GM19351 (cell line): Measurements from ENCODE around the gene LUZP4.
"Not testable (repeated sequence)": the region's sequence is repeated elsewhere in the genome, so short reads cannot be mapped to it uniquely, and the experiment has no call there.

Source experiments
- ATAC-seq: cut with Tn5 transposase; IDR thresholded peaks from one replicate; pipeline ENCODE4 v1.9.1; 2021; ENCODE audit warnings: mild to moderate bottlenecking, moderate library complexity; ENCODE audit not compliant: unreplicated experiment

Gene LUZP4, protein sequence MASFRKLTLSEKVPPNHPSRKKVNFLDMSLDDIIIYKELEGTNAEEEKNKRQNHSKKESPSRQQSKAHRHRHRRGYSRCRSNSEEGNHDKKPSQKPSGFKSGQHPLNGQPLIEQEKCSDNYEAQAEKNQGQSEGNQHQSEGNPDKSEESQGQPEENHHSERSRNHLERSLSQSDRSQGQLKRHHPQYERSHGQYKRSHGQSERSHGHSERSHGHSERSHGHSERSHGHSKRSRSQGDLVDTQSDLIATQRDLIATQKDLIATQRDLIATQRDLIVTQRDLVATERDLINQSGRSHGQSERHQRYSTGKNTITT

DNA sequence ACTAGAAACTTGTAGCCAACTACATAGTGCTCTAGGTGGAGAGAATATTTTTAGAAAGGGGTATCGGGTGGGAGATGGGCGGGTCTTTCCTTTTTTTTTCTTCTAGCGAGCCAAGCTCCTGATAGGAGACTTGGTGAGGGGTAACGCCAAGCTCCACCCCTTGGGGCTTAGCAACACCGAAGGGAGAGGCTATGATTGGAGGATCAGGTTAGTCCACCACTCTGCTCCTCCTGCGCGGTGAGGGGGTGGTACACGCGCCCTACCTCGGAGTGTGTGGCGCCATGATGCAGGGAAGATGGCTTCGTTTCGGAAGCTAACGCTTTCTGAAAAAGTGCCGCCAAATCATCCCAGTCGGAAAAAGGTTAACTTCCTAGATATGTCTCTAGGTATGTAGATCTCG is at the start of gene LUZP4:
LUZP4 (plus strand) TSS at position 251 of the 400 bp plus-strand sequence; CDS start at position 296, 45 bp downstream.
- no peak for ATAC-seq

DNA sequence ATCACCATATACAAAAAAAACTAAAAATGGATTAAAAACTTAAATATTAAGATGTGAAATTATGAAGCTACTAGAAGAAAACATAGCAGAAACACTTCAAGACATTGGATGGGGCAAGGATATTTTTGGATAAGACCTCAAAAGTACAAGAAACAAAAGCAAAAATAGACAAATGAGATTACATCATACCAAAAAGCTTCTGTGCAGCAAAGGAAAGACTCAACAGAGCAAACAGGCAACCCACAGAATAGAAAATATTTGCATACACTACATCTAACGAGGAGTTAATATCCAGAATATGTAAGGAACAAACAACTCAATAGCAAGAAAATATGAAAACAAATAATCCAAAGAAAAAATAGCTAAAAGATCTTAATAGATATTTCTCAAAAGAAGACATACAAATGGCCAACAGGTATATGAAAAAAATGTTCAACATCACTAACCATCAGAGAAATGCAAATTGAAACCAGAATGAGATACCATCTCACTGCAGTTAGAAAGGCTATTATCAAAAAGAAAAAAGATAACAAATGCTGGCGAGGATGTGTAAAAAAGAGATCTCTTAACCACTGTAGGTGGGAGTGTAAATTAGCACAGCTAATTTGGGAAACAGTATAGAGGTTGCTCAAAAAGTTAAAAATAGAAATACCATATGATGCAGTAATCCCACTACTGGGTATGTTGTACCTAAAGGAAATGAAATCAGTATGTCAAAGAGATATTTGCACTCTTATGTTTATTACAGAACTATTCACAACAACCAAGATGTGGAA is 37.9 kb upstream of the LUZP4 start:
- ATAC-seq: peak; percentile 88

DNA sequence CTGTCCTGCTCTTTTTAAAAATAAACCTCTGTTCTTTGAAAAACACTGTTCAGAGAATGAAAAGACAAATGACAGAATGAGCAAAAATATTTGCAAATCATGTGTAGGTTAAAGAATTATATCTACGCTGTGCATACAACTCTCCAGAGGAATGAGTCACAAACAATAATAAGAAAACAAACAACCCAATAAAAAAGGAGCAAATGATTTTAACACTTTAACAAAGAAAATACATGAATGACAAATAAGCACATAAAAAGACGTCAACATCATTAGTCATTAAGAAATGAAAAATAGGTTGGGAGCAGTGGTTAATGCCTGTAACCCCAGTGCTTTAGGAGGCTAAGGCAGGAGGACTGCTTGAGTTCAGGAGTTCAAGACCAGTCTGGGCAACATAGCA is 34.5 kb upstream of the LUZP4 start:
- ATAC-seq: no peak

DNA sequence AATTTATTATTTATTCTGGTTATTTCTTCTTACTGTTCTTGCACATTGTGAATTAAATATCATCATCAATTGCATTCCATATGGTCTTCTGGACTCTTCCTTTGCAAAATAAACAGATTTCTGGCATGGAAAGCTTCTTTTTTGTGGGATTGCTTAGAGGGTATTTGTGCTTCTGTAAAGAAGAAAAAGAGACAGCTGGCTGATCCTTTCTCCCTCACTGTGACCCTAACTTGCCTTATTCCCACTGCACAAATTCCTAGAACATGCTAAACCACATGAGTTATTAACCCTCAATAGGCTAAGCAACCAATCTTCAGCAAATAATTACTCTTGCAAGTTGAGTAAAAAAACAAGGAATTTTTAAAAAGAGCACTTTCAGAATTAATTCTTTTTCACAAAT is 31.8 kb upstream of the LUZP4 start:
- no peak for ATAC-seq

DNA sequence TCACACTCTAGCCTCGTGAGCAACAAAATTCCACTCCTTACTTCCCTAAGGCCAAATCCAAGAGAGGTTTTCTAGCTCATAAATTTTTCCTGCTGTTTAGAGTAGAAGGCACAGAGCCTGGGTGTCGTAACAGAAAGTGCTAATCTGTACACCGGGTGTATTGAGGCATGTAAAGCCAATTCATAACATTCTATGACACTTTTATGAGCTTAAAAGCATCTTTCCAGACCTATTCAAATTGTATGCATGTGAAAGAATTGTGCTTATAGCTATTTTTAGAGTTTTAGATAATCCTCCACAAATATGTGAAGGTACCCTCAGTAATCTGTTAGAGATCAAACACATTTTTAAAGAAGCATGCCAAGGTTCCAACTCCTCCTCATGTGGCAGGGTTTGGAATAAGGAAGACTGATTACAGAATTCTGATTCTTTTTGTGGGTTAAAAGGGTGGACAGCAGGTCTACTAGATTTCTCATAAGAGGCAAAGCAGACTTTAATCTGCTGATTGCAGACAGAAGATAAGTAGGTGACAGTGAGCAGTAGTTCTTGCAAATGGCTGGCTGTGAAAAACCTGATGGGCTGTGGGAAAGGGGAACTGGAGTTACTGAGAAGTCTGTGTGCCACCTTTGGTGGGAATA is 30.2 kb upstream of the LUZP4 start:
- no peak for ATAC-seq

DNA sequence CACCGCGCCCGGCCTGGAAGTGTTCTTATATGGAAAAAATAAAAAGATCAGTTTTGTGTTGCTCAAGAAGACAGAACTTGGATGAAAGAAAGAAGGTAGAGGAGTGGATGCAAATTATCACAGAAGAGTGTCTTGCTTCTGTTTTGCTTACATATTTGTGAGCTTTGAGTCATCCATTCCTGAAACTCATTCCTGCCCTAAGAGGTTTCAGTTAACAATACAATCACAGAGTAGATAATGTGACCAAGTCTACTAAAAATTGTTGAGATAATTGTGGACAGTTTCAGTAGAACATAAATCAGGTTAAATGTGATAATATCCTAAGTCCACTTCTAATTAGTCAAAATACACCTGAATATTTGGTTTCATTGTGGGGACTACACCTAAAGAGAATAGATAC is 29.2 kb upstream of the LUZP4 start:
- ATAC-seq: peak; percentile 50

DNA sequence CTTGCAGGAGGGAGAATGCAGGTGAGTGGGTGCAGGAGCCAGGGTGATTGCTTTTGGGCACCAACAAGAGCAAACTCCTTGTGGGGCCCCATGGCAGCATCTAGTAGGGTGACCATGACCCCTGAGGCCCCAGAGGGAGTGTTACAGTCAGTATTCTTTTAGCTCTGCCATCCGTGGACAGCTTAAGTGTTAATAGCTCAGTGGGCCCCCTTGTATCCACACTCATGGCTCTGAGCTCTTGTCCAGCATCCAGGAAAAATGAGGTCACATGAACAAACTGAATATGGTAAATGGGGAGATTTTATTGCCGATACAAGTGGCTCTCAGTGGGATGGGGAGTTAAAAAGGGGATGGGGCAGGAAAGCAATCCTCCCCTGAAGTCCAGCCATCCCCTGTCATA is 28.4 kb upstream of the LUZP4 start:
- ATAC-seq: no peak

DNA sequence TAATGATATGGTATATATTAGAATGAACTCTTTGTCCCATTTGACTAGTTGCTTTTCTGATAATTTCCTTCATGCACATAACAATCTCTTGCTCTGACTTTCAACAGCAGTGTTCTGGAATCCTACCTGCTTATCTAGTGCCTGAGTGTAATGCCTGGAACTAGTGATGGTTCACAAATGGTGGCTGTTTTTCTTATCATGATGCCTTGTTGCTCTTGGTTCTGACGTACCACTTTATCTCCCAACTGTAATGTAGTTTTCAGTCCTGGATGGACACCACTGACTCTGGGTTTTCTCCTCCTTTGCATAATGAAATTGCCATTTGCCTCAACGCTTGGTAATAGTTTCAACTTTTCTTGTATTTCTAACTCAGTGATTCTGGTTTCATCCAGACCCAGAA is 25.5 kb upstream of the LUZP4 start:
- no peak for ATAC-seq

DNA sequence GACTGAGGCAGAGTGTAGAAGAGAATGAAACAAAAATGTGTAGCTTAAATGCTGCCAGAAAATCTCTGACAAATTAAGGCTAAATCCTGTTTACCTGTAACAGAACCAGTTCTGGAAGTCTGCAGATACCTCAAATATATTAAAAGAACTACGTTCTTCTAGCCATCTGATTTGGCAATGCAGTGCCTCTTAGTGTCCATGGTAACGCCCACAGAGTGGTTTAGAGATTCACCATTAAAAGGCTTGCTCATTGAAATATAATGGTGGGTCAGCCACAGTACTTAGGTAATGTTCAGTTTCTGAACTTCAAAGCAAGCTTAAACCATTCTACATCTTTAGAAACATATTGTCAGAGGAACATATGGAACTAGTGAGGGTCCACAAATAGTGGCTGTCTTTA is 23.2 kb upstream of the LUZP4 start:
- ATAC-seq: no peak

DNA sequence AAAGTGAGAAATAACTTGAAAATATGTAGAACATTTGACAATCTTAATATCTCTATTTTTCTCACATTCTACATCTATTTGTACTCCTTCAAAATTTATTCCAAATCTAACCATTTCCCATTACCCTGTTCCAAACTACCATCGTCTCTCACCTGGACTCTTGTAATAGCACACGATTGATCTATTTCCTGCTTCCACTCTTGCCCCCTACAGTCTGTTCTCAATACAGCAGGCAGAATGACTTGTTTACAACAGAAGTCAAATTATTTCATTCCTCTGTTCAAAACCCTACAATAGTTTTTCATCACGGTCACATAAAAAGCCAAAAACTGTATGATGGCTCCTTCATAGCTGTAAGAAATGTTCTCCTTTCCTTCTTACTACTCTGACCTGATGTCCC is 21.1 kb upstream of the LUZP4 start:
- peak; percentile 83 for ATAC-seq

DNA sequence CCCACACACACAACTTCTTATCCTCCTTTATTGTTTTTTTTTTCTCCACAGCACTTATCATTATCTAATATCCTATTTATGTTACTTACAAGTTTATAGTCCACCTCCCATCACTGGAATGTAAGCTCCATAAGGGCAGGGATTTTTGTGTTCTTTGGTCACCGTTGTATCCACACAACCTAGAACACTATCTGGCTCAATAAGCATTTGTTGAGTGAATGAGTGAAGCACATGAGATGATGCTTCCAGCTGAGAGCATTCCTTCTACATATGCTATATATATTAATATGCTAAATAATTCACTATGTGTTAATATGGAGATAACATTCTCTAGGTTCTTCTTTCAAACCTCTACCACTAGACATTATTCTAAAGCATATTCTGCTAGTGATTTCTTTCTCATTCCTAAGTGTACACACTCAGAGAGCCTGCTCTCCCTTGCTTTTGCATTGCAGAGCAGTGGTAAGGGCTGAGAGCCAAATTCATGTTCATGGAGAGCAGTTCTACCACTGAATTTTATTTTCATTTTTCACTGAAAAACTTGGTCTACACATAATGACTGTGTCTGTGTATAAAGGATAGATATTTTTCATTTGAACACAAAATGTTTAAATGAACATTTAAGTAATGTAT is 20.3 kb upstream of the LUZP4 start:
- ATAC-seq: no peak

DNA sequence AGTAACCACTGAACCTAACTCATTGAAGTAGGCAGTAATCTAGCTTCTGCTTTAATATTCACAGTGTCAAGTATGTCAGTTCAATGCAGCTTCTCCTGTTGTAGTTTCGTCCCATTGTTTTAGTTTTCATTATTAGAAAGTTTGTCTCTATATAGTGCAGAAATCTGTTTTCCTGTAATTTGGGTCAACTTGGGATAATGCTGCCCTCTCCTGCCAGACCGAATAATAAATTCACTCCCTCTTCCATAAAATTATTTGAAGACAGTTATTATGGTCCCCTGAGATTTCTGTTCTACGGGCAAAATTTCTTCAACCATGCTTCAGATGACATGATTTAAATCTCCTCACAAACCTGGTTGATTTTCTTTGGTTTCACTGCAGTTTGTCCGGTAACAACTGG is 4.6 kb upstream of the LUZP4 start:
- ATAC-seq: no peak

DNA sequence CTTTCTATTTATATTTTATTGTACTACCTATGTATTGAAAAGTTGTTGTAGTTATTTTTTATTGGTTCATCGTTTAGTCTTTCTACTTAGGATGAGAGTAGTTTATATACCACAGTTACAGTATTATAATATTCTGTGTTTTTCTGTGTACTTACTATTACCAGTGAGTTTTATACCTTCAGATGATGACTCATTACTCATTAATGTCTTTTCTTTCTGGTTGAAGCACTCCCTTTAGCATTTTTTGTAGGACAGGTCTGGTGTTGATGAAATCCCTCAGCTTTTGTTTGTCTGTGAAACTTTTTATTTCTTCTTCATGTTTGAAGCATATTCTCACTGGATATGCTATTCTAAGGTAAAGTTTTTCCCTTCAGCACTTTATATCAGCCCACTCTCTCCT is 7.7 kb downstream of the LUZP4 start:
- no peak for ATAC-seq

DNA sequence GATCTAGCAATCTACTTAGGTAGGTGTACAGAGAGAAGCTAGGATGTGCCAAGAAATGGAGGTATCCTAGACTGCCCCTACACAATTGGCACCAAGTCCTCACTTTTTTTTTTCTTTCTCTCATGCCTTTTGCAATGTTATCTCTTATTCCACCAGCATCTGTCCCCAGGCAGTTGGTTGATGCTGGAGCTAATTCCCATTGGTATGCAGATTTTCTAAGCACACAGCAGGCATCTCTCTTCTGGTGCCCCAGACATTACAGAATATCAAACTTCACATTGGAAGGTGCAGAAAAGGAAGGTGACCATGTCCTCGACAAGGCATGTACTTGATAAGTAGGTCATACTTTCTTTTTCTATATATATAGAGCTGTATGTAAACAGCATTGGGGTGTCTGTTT is 21.6 kb downstream of the LUZP4 start:
- no peak for ATAC-seq

DNA sequence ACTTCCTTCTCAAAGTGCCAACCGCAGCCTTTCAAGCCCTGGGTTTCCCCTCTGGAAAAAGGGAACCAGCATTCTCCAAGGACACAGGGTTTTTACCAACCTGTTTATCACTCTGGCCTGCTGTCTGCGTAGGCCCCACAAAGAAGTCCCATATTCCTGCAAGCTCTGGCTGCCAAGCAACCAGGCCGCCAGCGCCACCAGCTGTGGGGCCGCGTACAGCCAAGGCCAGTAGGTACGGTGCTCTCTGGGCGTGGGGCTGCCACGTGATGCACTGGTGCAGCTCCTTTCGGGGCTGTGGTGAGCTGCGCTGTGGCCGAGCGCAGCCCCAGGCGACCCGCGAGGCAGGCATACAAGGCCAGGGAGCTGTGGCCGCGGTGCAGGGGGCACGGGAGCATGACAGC is 22.1 kb downstream of the LUZP4 start:
- no peak for ATAC-seq

DNA sequence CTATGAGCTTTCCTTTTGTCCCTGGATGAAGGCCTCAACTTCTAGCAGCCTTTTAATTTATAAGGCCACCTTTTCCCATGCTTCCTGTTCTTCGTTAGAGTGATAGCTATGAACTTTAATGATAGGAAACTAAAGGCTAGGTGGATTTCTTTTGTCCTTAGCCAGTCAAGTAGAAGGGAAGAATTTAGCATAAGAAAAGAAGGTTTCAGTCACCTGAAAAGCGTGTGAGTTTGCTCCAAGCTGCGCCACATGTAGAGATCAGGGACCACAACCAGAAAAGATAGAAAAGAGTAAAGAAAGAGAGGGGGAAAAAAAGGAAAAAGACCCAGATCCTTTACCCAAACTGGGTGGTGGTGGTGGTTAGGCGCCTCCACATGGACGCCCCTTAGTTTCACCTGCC is 28.6 kb downstream of the LUZP4 start:
- ATAC-seq: no peak

DNA sequence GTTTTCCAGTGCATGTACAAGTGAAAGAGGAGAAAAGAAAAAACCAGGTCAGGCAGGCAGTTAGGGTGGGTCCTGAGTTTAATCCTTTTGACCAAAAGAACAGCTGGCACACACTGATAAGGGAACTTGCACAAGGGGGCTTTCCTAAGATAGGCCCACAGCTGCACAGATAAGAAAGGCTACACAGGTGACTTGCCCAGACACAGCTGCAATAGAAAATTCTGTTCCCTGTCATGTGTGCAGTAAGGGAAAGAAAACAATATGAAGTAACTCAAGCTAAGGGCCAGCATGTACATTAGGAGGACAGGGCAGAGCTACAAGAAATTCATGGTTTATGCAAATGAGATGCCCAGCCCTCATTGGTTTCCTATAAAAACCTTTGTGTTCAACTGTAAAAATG is 32.9 kb downstream of the LUZP4 start:
- no peak for ATAC-seq

DNA sequence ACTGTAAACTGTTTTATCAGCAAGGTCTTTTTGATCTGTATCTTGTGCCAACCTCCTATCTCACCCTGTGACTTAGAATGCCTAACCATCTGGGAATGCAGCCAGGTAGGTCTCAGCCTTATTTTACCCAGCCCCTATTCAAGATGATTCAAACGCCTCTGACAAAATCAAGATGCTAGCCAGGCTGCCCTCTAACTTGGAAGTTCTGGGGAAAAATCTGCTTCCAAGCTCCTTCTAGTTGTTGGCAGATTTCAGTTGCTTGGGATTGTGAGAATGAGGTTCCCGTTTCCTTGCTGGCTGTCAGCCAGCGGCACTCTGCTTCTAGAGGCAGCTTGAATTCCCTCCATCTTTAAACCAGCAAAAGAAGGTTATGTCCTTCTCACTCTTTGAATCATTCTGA is 34.7 kb downstream of the LUZP4 start:
- no peak for ATAC-seq

DNA sequence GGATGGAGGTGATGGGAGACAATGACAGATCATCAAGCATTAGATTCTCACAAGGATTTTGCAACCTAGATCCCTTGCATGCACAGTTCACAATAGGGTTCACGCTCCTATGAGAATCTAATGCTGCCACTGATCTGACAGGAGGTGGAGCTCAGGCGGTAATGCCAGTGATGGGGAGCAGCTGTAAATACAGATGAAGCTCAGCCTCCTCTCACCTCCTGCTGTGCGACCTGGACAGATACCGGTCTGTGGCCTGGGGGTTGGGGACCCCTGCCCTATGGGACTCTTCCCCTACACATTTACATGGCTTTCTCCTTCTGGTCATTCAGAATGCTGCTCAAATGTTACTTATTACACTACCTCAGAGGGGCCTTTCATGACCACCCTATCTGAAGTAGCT is 39.8 kb downstream of the LUZP4 start:
- ATAC-seq: not testable (repeated sequence)

DNA sequence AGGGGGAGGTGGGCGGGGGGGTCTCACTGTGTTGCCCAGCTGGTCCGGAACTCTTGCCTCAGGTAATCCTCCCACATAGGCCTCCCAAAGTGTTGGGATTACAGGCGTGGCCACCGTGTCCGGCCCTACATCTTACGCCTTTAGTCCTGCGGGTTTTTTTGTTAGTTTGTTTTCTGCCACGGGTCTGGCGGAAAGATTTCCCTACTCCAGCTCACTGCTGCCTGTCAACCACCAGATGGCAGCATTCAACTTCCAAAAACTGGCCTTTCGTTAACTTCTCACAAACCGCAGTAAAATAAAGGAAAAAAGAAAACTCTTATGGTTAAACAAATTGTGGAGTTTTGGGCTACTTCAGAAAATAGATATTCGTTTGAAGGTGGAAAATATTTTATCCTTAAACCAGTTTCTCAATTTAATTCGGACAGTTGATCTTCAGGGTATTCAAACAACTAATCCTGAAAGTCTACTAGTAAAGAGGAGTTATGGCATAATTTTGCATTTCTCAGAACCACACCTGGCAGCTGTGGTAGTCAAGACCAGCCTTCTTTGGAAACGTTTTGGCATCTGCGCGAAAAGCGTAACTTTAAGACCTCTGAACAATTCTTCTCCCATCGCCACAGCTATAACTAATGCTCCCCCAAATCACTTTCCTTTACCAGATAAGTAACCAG is 41.1 kb downstream of the LUZP4 start:
- ATAC-seq: peak; percentile 82

DNA sequence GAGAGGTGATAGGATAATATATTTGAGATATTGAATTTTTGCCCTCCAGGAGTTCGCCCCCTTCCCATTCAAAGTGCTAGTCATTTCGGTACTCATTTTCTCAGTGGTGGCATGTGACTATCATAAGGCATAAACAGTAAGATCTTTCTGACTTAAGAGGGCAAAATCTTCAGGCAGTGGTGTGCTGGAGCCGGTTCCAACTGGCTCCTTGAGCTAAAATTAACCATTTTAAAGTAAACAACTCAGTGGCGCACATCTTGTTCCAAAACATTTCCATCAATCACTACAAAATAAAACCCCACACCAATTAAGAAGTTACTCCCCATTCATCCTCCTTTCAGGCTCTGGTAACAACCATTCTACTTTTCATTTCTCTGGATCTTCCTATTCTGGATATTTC is 43.3 kb downstream of the LUZP4 start:
- no peak for ATAC-seq
